ENCODE data around the gene STK40.

DNA sequence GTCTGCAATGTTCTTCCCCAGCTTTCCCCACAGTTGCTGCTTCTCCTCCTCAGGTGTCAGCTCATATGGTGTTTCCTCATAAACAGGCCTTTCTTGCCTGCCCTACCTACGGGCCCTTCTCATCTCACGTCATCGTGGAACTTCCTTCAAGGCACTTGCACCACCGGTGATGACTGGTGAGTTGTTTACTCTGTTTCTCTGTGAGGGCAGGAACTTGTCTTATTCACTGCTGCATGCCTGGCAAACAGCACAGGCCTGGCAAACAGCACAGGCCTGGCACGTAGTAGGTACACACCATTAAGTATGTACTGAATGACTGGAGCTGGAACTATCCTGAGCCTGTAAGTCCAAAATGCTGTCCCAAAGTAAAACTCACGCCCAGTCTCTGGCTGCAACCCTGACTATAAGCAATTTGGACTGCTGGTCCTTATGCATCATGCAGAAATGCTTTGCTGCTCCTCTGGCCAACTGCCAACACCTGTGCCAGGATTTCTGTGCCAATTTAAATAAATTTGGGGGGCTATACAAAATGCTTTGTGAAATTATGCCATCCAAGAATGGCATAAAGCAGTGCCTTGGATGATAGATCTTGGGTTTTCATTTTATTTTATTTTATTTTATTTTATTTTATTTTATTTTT lies 25.7 kb downstream of the STK40 start:
- TF ChIP-seq, protein P1, sequence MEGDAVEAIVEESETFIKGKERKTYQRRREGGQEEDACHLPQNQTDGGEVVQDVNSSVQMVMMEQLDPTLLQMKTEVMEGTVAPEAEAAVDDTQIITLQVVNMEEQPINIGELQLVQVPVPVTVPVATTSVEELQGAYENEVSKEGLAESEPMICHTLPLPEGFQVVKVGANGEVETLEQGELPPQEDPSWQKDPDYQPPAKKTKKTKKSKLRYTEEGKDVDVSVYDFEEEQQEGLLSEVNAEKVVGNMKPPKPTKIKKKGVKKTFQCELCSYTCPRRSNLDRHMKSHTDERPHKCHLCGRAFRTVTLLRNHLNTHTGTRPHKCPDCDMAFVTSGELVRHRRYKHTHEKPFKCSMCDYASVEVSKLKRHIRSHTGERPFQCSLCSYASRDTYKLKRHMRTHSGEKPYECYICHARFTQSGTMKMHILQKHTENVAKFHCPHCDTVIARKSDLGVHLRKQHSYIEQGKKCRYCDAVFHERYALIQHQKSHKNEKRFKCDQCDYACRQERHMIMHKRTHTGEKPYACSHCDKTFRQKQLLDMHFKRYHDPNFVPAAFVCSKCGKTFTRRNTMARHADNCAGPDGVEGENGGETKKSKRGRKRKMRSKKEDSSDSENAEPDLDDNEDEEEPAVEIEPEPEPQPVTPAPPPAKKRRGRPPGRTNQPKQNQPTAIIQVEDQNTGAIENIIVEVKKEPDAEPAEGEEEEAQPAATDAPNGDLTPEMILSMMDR (IDR thresholded peaks at IDR 0.05; ENCODE audit: borderline replicate concordance, extremely low read depth, low read length, poor library complexity, severe bottlenecking) = no peak
- TF ChIP-seq EZH2 (IDR thresholded peaks at IDR 0.05; ENCODE audit: borderline replicate concordance, low read depth, low read length, severe bottlenecking) = no peak
